ENCODE measurements around the gene DYNC1I1.

The DYNC1I1 gene

DNA sequence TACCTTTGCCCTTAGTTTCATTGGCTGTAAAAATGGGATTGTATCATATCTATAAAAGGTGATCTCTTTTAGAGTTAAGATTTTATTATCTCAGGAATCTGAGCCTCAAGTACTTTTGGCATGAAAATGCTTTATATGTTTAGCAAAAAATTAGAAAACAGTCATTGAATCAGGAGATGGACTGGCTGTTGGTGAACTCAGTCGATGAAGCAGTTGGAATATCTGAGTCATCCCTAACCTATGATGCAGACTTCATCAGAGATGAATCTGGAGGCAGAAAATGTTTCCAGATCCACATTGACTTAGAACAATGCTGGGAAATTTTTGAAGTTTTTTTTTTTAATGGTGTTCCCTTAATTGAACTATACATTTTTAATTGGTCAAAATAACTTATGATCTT, 321.1 kb downstream of the DYNC1I1 start:
- no peak for DNase-seq

DNA sequence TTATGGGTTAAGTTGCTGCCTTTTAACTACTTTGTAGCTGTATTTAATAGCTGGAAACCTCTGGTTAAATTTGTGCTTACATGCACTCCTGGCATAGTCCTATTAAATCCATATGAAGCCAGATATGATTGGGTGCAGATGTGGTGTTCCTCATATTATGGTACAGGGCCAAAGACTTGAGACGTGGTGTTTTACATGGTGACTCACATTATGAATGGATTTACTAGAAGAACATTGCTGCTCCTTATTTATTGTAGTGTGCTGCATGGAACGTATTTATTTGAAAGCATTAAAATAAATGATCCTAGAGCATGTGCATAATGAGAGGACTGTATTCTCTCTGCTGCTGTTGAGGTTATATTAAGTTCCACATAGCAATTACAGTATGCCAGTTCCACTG, 325.5 kb downstream of the DYNC1I1 start:
- DNase-seq: no peak

DNA sequence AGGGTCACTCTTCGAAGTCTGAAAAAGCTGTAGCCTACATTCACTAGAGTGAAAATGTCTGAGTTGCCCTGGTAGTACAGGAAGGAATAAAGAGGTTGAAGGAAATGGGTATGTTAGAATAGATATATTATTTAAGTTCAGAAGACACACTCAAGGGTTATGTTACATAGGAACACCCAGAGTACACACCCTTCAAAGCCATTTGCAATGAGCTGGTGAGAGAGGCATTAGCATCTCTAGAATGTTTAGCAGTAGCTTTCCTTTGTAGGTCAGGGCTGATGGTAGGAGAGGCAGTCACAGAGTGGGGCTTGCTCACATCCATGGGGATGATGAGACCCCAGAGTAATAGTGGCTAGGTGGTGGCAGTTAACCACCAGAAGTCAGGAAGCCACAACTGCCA, 328.4 kb downstream of the DYNC1I1 start:
- no peak for DNase-seq

DNA sequence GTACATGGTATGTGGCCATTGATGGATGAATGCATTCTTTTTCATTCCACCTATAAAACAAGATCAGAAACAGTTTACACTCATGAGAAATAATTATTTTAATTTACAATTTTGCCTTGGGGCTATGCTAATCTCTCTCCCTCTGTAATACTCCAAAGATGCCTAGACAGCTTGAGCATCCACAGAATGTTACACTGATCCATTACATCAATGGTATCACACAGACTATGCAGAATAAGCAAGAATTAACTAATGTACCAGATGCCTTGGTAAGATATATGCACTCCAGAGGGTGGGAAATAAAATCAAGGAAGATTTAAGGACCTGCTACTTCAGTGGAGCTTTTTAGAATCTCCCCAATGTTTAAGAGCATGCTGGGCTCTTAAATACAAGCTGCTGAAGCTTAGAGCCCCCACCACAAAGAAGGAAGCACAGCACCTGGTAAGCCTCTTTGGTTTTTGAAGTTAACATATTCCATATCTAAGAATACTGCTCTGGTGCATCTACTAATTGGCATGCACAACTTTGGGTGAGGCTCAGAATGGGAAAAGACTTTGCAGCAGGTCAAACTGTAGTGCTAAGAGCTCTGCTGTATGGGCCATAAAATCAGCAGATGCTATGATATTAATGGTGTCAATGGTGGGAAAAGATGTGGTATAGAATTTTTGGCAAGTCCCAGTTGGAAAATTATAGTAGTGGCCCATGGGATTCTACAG, 329.9 kb downstream of the DYNC1I1 start:
- DNase-seq: no peak

DNA sequence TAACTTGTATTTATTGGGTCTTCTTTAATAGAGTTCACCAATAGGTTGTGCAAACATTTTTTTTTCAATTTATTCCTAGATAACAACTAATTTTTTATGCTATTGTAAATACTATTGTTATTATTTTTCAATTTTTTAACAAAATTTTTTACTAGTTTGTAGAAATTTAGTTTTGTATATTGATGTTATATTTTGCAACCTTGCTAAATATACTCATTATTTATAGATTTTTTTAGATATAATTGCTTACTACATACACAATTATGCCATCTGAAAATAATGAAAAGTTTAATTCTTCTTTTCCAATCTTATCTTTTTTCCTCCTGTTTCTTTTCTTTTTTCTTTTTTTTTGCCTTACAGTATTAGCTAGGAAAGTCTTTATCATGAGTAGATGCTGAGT, 332.6 kb downstream of the DYNC1I1 start:
- no peak for DNase-seq

DNA sequence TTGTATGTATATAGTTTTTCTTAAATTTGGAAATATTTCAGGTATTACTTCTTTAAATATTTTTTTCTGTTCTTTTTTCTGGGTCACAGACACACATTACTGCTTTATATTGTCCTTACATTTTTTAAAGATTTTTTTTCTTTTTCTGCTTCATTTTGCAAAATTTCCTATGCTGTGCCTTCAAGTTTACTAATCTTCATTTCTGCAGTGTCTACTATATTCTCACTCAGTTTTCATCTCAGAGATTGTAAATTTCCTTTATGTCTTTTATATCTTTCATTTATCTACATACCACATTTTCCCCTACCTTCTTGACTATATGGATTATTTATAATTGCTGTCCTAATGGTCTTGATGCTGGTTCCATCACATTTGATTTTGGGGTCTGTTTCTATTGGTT, 339.1 kb downstream of the DYNC1I1 start:
- no peak for DNase-seq

DNA sequence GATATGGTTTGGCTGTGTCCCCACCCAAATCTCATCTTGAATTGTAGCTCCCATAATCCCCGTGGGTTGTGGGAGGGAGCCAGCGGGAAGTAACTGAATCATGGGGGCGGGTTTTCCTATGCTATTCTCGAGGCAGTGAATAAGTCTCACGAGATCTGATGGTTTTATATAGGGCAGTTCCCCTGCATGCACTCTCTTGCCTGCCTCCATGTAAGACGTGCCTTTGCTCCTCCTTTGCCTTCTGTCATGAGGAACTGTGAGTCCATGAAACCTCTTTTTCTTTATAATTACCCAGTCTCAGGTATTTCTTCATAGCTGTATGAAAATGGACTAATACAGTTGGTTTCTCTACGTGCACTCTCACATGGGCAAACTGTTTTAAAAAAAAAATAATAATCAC, 341.8 kb downstream of the DYNC1I1 start:
- DNase-seq: no peak

DNA sequence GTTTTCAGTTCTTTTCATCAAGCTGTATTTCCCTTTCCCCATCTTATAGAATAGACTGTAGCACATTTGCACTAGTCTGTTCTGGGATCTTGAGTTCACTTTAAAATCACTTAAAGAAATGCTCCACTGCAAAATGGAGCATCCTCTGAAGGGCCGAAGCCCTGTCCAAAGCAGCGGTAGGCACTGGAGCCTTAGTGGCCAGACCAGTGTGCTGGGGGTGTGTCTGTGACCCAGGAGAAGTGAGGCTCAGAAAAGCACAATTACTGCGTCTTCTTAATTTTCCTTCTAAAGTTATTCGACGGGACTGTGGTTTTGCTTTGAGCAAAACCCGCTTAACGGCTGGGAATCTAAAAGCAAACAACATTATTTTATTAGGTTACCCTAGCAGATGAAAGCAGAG, 343.8 kb downstream of the DYNC1I1 start:
- no peak for DNase-seq

DNA sequence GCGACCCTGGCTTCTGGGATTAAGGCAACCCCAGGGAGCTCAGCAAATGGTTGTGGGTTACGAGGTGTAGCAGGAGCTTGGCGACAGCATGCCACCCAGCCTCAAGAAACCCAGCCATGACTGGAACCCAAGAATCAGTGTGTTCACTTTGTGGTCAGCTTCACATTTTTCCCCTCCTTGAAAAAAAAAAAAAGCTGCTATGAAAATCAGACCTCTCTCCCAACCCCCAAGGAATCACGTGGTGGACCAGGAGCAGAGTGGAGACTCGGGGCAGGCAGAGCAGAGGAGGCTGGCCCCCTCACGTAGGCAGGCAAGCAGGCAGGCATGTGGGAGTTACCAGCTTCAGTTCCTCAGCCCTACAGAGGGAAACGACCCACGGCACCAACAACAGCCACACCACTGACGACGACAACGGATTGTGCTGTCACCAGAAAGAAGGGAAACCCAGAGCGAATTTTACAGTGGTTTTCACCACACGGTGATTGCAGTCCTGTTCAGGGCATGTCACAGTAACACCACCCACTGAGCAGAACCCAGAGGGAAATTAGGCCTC, 346.2 kb downstream of the DYNC1I1 start:
- DNase-seq: no peak

DNA sequence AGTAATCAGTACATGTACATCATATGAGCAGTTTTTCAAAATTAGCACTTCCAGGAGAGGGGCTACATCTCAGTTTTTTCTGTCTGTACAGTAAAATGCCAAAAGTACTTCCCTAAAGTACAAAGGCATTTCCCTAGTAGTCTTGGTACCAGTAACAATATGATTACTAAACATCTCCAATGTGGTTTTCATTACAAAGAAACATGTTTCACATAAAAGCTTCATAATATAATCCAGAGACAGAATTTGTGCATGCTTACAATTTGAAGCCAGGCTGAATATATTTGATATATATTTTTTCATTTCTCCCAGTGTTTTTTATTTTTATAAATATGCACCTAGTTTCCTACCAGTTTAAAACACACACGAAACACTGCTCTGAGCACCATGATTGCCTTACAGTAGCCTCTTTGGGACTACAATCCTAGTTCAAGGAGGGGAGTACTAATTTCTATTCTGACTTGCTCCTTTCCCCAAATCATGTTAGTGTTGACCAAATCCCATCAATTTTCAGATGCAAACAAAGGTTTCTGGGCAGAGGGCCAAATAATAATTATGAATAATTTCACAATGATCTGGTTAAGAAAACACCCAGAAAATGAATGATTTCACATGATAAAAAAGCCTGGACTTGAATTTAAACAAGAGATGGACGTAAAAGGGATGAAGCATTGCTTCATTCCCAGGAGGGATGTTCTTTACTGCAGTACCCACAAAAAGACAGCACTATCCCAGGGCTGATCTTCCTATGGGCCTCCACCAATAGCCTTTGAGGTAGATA, 348.3 kb downstream of the DYNC1I1 start:
- no peak for DNase-seq

DNA sequence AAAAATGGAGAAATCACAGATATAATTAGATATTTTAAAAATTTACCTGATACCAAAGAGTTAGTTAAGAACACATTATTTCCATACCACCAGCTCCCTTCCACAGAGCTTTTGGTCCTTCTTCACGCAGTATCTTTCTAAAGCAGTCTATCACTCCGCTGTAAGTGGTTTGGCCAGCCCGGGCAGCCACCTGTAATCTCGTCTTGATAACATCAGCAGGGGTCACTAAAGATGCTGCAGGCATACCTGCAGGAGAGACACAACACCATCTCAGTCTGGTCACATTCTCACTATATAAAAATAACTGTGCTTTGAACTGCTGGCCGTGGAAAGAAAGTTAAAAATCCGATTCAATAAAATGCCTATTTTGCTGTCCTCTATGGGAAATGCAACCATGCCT, 349.4 kb downstream of the DYNC1I1 start:
- no peak for DNase-seq

DNA sequence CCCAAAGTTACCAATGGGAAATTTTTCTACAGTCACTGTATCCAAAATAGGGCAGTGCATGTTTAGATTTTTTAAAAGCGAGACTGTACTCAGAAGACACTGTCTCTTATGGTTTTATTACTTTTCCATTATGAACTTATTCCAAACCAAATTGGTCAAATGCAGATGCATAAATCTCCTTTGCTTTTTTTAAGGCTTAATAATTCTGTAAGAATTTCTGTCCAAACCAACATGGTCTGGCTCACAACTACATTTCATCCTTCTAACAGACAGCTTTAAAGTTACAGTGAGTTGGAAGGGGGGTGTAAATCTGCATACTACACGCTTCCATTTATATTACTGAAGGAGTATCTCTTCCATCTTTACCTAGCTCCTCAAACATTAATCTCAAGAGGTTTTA, 350.4 kb downstream of the DYNC1I1 start:
- no peak for DNase-seq

DNA sequence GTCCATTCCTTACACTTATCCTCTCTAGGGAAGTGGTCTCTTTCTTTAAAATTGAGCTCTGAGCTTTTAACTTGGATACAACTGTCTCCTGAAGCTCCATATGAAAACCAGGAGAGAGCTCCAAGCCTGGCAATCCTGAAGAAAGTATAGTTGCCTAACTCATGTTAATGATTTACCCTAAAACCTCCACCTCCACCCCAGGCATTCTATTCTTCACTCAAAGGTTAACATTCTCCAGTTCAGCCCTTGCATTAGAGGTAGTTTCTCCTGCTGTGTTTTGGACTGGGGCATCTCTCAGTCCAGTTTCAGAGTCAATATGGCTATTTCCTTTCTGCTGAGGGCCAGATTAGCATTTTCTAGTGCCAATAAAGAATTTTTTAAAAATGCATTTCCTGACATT, 354.0 kb downstream of the DYNC1I1 start:
- no peak for DNase-seq

DNA sequence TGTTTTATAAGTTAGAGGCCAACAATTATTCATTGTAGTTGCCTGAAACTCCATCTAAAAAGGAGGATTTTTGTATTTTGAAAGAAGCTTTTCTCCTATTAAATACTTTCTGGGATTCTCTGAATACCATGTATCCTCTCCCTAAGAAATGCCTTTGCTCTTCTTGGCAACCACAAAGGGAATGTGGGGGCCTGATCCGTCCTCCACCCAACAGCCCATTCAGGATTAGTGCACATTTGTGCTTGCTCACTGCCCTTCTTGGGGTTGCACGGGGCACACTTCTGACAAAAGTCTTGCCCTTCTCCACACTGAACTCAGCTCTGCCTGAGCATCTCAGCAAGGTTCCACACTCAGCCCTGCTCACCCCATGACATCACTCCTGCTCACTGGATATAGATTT, 355.4 kb downstream of the DYNC1I1 start:
- DNase-seq: no peak

DNA sequence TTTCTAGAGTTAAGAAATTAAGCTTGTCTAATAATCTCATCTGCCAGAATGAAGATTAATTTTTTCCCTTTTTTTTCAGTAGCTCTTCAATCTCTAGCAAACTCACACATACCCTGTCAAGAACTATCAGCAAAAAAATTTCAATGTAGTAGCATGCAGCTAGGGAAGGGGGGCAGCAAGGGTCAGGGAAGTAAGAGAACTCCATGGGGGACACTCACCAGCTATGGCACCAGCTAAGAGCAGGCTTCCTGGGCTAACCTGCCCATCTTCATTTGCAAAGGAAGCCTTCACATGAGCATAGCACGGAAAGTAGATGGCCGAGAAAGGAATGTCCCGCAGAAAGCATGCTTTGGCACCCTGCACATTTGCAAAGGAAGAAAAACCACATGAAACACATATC, 359.2 kb downstream of the DYNC1I1 start:
- DNase-seq: no peak

DNA sequence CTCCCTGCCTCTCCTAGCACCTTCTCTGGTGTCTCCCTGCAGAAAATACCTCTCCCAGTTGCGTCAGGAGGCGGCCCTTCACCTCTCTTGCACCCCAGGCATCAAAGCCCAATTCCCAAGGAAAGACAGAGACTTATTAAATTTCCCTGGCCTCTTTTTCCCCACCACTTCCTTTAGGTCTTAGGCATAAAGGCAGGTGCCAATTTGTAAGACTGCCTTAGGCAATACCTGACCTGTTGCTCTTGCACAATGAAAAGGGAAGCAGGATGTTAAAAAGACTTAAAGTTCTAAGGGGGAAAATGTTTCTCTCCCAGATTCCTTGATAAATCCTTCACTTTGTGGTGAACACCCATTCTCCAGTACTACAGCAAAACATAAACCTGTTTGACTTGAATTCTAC, 362.9 kb downstream of the DYNC1I1 start:
- DNase-seq: no peak

DNA sequence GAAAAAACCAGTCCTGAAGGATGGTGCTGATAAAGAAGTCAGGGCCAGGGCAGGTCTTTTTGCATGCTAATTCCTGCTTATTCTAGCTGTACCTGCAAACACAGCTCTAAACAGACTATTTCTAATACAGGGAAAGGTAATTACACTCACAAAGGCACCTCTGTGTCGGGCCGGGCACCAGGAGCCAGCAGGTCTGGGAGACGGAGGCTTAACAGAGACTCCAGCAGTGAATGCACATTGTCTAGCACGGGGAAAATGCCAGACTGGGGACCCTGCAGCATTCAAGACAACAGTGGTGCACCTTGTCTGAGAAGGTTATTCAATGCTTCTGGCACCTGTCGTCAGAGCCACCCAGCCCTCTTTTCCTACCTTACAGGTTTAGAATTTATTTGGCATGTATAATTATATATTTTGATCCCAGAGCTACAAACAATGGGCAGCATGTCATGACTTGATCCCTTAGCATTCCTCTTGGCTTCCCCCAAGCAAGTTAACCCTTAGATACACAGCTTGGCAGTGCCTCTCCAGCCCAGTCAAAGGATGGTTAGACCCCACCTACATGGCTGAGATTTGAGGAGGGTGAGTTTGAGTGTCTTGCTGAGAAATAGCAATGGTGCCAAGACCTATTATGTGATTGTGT, 364.4 kb downstream of the DYNC1I1 start:
- no peak for DNase-seq

DNA sequence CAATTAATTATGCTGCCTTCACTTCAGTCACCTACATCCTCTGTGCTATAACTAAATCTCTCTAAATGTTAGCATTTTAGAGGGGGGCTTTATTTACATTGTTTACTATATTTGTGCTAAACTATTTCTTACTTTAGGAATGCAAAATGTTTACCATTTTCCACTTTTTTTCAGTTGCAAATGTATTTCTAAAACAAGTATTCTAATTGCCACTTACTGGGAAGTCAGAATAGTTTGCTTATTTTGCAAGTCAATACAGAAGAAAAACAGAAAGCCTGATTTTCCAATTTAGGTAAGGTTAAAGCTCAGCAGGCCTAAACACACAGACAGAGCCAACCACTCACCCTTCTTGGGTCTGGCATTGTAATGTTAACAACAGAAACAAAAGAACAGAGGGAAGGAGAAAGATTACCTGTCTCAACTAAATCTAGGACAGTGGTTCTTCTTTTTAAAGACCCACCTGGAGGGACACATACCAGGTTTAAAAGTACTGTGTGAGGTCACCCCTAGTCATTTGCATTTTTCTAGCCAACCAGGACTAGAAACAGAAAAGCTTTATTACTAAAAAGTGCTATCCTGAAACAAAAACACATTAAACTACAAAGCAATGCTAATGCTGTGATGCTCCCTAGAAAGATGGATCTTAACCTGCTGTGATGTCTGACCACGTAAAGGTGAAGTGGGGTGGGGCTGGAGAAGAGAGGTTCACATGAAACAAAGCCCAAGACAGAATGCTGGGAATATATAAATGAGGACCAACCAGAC, 371.3 kb downstream of the DYNC1I1 start:
- DNase-seq: no peak

DNA sequence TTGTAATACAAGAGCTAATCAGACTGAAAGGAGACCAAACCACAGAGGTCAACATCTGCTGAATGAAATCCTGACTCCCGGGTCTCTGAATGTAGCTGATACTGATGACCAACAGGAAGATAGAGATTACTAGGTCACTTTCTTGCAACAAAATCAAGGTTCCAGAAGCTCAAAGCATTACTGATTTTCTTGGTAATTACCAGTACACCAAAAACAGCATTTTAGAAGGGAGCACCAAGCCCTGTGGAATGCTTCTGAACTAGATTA, 371.8 kb downstream of the DYNC1I1 start:
- DNase-seq: no peak
